HepG2 (cell line): ENCODE results near the gene MGAT2. TPM values are rescaled to one million over a fixed set of nuclear protein-coding genes. Genes with fewer than 3 reads are reported as not detected.

Source experiments
- BORCS8-MEF2B ChIP-seq: sonication (generic); formaldehyde crosslinking; IDR thresholded peaks from 2 replicates; pipeline ENCODE4 v1.8.0; 2022; ENCODE audit warnings: mild to moderate bottlenecking, missing genetic modification reagents
- IKZF1 ChIP-seq: fragments of 450-650 bp; IDR thresholded peaks from 2 replicates; pipeline ENCODE4 v1.7.1; 2016
- KDM5B ChIP-seq: sonication (generic); formaldehyde crosslinking; IDR thresholded peaks from 2 replicates; pipeline ENCODE4 v1.4.0; 2020; ENCODE audit warnings: missing genetic modification reagents, mild to moderate bottlenecking, borderline replicate concordance
- KMT2B ChIP-seq: IDR thresholded peaks from 2 replicates; pipeline ENCODE4 v1.6.1; 2016; ENCODE audit warnings: missing genetic modification reagents, missing compliant biosample characterization
- MED13 ChIP-seq: sonication (generic); formaldehyde crosslinking; IDR thresholded peaks from 2 replicates; pipeline ENCODE4 v1.5.0; 2020; ENCODE audit warnings: missing genetic modification reagents
- NFKBIZ ChIP-seq: IDR thresholded peaks from 2 replicates; pipeline ENCODE4 v1.6.1; 2018; ENCODE audit warnings: missing genetic modification reagents, missing compliant biosample characterization
- PAWR ChIP-seq: sonication (generic); formaldehyde crosslinking; IDR thresholded peaks from 2 replicates; pipeline ENCODE4 v1.4.0; 2020; ENCODE audit warnings: missing genetic modification reagents, mild to moderate bottlenecking, borderline replicate concordance
- RBFOX2 ChIP-seq: fragments of 200-400 bp; formaldehyde crosslinking; IDR thresholded peaks from 2 replicates; pipeline ENCODE4 v1.6.1; 2017; ENCODE audit warnings: low read depth, mild to moderate bottlenecking, low read length
- RORA ChIP-seq: sonication (generic); formaldehyde crosslinking; IDR thresholded peaks from 2 replicates; pipeline ENCODE4 v1.5.0; 2020; ENCODE audit warnings: mild to moderate bottlenecking, missing genetic modification reagents, moderate library complexity
- SP4 ChIP-seq: sonication (generic); formaldehyde crosslinking; IDR thresholded peaks from 2 replicates; pipeline ENCODE4 v1.8.1; 2023; ENCODE audit warnings: mild to moderate bottlenecking, missing genetic modification reagents
- YEATS2 ChIP-seq: sonication (generic); formaldehyde crosslinking; IDR thresholded peaks from 2 replicates; pipeline ENCODE4 v1.4.0; 2020; ENCODE audit warnings: missing genetic modification reagents, borderline replicate concordance
- ZFP36L1 ChIP-seq: sonication (generic); formaldehyde crosslinking; IDR thresholded peaks from 2 replicates; pipeline ENCODE4 v1.8.0; 2022; ENCODE audit warnings: mild to moderate bottlenecking, missing genetic modification reagents, moderate library complexity
- ZNF562 ChIP-seq: sonication (generic); formaldehyde crosslinking; IDR thresholded peaks from 2 replicates; pipeline ENCODE4 v1.8.0; 2022; ENCODE audit warnings: missing genetic modification reagents, borderline replicate concordance
- ZNF746 ChIP-seq: sonication (generic); formaldehyde crosslinking; IDR thresholded peaks from 2 replicates; pipeline ENCODE4 v1.8.0; 2022; ENCODE audit warnings: mild to moderate bottlenecking, missing genetic modification reagents
- polyA plus RNA-seq, 8 experiments: library from polyadenylated mRNA; depleted of rRNA in 3 of 8; stranded (reverse) in 7 of 8; unstranded in 1 of 8; fragments of >200 nt; fragmentation: Illumina TruSeq in 4 of 8; extraction: Trizol in 4 of 8; gene quantifications; 2 replicates each; pipeline versions ENCODE4 v1.2.1 to v1.2.3, GENCODE V29; 2011 to 2016; ENCODE audit warnings: low read depth in 4 of 8, missing spikeins in 1 of 8, mixed read lengths in 1 of 8; ENCODE audit not compliant: insufficient read depth in 1 of 8
- total RNA-seq, 5 experiments: library from RNA; depleted of rRNA; stranded (reverse); fragments of >200 nt; fragmentation: Illumina TruSeq; extraction: Trizol; gene quantifications; 2 replicates each; pipeline ENCODE4 v1.2.3, GENCODE V29; 2016; ENCODE audit warnings: low read depth in 1 of 5
- TF ChIP-seq, protein P1 (sequence below): sonication (generic); formaldehyde crosslinking; IDR thresholded peaks from 2 replicates; pipeline ENCODE4 v1.5.0; 2020; ENCODE audit warnings: missing genetic modification reagents
- TF ChIP-seq, protein P2 (sequence below): sonication (generic); formaldehyde crosslinking; IDR thresholded peaks from 2 replicates; pipeline ENCODE4 v1.5.0; 2020; ENCODE audit warnings: mild to moderate bottlenecking, missing genetic modification reagents, moderate library complexity
- TF ChIP-seq, protein P3 (sequence below): sonication (generic); formaldehyde crosslinking; IDR thresholded peaks from 2 replicates; pipeline ENCODE4 v1.8.0; 2022; ENCODE audit warnings: missing genetic modification reagents, mild to moderate bottlenecking, moderate library complexity, borderline replicate concordance
- TF ChIP-seq, protein P4 (sequence below): sonication (generic); formaldehyde crosslinking; IDR thresholded peaks from 2 replicates; pipeline ENCODE4 v1.4.0; 2020; ENCODE audit warnings: low read depth, missing genetic modification reagents
- TF ChIP-seq, protein P5 (sequence below): sonication (generic); formaldehyde crosslinking; IDR thresholded peaks from 2 replicates; pipeline ENCODE4 v1.4.0; 2020; ENCODE audit warnings: mild to moderate bottlenecking, low read depth, missing genetic modification reagents
- TF ChIP-seq, protein P6 (sequence below): sonication (generic); formaldehyde crosslinking; IDR thresholded peaks from 2 replicates; pipeline ENCODE4 v1.4.0; 2020; ENCODE audit warnings: mild to moderate bottlenecking, missing genetic modification reagents

The MGAT2 gene
- total and polyA plus RNA-seq, 2 of the 13 experiments (the other 11 are each of a cell fraction or from before 2014, with no cell fraction given), result 12.9 to 51.9 TPM

DNA sequence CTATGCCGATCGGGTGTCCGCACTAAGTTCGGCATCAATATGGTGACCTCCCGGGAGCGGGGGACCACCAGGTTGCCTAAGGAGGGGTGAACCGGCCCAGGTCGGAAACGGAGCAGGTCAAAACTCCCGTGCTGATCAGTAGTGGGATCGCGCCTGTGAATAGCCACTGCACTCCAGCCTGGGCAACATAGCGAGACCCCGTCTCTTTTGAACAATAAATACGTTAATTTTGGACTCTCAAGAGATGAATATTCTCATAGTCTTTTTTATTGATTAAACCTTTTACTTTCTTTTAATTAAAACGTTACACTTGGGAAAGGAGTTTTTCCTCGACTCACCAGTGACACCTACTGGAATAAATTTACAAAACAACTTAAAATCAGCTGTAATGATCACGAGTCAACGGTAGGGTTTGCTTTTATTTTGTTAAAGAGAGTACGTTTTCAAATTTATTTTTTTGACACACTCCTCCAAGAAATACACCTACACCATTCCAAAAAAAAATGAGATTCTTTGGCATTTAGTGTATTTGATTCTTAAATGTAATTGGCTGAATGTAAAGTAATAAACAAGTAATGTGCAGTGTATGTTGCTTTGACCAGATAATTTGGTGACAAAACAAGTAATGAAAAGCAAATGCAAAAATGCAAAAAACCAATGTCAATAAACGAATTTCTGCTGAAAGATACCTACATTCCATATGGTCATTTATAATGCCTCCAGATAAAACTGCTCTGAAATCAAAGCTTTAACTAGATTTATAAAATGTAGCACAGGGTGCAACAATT, 33.7 kb upstream of the MGAT2 start (continued):
- TF ChIP-seq, protein P1, sequence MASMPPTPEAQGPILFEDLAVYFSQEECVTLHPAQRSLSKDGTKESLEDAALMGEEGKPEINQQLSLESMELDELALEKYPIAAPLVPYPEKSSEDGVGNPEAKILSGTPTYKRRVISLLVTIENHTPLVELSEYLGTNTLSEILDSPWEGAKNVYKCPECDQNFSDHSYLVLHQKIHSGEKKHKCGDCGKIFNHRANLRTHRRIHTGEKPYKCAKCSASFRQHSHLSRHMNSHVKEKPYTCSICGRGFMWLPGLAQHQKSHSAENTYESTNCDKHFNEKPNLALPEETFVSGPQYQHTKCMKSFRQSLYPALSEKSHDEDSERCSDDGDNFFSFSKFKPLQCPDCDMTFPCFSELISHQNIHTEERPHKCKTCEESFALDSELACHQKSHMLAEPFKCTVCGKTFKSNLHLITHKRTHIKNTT (CRISPR knock-in tag), result no peak
- TF ChIP-seq ZFP36L1 (CRISPR knock-in tag) (no peak), BORCS8-MEF2B (CRISPR knock-in tag) (no peak), MED13 (peak; percentile 13; the same call in 1 of the 2 replicates), RBFOX2 (no peak), KMT2B (CRISPR knock-in tag) (no peak), ZNF562 (CRISPR knock-in tag) (no peak), NFKBIZ (CRISPR knock-in tag) (no peak), PAWR (CRISPR knock-in tag) (no peak), RORA (no peak), SP4 (no peak), YEATS2 (CRISPR knock-in tag) (no peak), KDM5B (CRISPR knock-in tag) (no peak), IKZF1 (no peak), ZNF746 (CRISPR knock-in tag) (no peak)
- TF ChIP-seq, protein P2, sequence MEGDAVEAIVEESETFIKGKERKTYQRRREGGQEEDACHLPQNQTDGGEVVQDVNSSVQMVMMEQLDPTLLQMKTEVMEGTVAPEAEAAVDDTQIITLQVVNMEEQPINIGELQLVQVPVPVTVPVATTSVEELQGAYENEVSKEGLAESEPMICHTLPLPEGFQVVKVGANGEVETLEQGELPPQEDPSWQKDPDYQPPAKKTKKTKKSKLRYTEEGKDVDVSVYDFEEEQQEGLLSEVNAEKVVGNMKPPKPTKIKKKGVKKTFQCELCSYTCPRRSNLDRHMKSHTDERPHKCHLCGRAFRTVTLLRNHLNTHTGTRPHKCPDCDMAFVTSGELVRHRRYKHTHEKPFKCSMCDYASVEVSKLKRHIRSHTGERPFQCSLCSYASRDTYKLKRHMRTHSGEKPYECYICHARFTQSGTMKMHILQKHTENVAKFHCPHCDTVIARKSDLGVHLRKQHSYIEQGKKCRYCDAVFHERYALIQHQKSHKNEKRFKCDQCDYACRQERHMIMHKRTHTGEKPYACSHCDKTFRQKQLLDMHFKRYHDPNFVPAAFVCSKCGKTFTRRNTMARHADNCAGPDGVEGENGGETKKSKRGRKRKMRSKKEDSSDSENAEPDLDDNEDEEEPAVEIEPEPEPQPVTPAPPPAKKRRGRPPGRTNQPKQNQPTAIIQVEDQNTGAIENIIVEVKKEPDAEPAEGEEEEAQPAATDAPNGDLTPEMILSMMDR (CRISPR knock-in tag), result peak; percentile 70
- TF ChIP-seq, protein P3, sequence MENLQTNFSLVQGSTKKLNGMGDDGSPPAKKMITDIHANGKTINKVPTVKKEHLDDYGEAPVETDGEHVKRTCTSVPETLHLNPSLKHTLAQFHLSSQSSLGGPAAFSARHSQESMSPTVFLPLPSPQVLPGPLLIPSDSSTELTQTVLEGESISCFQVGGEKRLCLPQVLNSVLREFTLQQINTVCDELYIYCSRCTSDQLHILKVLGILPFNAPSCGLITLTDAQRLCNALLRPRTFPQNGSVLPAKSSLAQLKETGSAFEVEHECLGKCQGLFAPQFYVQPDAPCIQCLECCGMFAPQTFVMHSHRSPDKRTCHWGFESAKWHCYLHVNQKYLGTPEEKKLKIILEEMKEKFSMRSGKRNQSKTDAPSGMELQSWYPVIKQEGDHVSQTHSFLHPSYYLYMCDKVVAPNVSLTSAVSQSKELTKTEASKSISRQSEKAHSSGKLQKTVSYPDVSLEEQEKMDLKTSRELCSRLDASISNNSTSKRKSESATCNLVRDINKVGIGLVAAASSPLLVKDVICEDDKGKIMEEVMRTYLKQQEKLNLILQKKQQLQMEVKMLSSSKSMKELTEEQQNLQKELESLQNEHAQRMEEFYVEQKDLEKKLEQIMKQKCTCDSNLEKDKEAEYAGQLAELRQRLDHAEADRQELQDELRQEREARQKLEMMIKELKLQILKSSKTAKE, result no peak
- TF ChIP-seq, protein P4, sequence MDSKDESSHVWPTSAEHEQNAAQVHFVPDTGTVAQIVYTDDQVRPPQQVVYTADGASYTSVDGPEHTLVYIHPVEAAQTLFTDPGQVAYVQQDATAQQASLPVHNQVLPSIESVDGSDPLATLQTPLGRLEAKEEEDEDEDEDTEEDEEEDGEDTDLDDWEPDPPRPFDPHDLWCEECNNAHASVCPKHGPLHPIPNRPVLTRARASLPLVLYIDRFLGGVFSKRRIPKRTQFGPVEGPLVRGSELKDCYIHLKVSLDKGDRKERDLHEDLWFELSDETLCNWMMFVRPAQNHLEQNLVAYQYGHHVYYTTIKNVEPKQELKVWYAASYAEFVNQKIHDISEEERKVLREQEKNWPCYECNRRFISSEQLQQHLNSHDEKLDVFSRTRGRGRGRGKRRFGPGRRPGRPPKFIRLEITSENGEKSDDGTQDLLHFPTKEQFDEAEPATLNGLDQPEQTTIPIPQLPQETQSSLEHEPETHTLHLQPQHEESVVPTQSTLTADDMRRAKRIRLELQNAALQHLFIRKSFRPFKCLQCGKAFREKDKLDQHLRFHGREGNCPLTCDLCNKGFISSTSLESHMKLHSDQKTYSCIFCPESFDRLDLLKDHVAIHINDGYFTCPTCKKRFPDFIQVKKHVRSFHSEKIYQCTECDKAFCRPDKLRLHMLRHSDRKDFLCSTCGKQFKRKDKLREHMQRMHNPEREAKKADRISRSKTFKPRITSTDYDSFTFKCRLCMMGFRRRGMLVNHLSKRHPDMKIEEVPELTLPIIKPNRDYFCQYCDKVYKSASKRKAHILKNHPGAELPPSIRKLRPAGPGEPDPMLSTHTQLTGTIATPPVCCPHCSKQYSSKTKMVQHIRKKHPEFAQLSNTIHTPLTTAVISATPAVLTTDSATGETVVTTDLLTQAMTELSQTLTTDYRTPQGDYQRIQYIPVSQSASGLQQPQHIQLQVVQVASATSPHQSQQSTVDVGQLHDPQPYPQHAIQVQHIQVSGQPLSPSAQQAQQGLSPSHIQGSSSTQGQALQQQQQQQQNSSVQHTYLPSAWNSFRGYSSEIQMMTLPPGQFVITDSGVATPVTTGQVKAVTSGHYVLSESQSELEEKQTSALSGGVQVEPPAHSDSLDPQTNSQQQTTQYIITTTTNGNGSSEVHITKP (CRISPR knock-in tag), result no peak; the same call in 1 of the 2 replicates
- TF ChIP-seq, protein P5, sequence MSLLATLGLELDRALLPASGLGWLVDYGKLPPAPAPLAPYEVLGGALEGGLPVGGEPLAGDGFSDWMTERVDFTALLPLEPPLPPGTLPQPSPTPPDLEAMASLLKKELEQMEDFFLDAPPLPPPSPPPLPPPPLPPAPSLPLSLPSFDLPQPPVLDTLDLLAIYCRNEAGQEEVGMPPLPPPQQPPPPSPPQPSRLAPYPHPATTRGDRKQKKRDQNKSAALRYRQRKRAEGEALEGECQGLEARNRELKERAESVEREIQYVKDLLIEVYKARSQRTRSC (CRISPR knock-in tag), result no peak
- TF ChIP-seq, protein P6, sequence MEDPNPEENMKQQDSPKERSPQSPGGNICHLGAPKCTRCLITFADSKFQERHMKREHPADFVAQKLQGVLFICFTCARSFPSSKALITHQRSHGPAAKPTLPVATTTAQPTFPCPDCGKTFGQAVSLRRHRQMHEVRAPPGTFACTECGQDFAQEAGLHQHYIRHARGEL (CRISPR knock-in tag), result no peak
